Vagina (tissue), 2 donors: ENCODE measurements around the gene SLC39A11.

Source experiments
- POLR2A ChIP-seq, 2 donors: fragments of 450-650 bp; IDR thresholded peaks; one replicate each; pipeline ENCODE4 v1.6.1; 2017; ENCODE audit warnings: antibody characterized with exemption in 2 of 2, mild to moderate bottlenecking in 2 of 2, moderate library complexity in 2 of 2
- POLR2AphosphoS5 ChIP-seq, 2 donors: sonication (generic); formaldehyde crosslinking; IDR thresholded peaks; one replicate each; pipeline ENCODE4 v1.9.0; 2017; ENCODE audit warnings: antibody characterized with exemption in 2 of 2, mild to moderate bottlenecking in 2 of 2, low read depth in 1 of 2; ENCODE audit not compliant: insufficient read depth in 1 of 2
- TF ChIP-seq, protein P1 (sequence below), 3 experiments: fragments of 450-650 bp in 2 of 3; fragments of 200-600 bp in 1 of 3; sonication (generic) in 1 of 3; IDR thresholded peaks; one replicate each; pipeline ENCODE4 v1.5.1; 2017 to 2019; ENCODE audit warnings: antibody characterized with exemption in 3 of 3, mild to moderate bottlenecking in 2 of 3, moderate library complexity in 2 of 3

- TF ChIP-seq POLR2A (IDR thresholded peaks at IDR 0.05), result no peak
- TF ChIP-seq, protein P1, sequence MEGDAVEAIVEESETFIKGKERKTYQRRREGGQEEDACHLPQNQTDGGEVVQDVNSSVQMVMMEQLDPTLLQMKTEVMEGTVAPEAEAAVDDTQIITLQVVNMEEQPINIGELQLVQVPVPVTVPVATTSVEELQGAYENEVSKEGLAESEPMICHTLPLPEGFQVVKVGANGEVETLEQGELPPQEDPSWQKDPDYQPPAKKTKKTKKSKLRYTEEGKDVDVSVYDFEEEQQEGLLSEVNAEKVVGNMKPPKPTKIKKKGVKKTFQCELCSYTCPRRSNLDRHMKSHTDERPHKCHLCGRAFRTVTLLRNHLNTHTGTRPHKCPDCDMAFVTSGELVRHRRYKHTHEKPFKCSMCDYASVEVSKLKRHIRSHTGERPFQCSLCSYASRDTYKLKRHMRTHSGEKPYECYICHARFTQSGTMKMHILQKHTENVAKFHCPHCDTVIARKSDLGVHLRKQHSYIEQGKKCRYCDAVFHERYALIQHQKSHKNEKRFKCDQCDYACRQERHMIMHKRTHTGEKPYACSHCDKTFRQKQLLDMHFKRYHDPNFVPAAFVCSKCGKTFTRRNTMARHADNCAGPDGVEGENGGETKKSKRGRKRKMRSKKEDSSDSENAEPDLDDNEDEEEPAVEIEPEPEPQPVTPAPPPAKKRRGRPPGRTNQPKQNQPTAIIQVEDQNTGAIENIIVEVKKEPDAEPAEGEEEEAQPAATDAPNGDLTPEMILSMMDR (IDR thresholded peaks at IDR 0.05), result no peak
- no peak for TF ChIP-seq POLR2AphosphoS5 (IDR thresholded peaks at IDR 0.05; ENCODE audit: insufficient read depth in 1 of 2, low read depth in 1 of 2)
Measured at GRCh38 chr17:72862276-72862999, 230.1 kb downstream of the SLC39A11 start.
